AG04449 (cell line): ENCODE data around the gene MTF2.

Experiments
- CTCF ChIA-PET: fragments of 350-600 bp; formaldehyde crosslinking; extraction: SDS; loops from one replicate; lab custom pipeline; 2021; ENCODE audit warnings: antibody characterized with exemption; lab: Yijun Ruan, JAX
- POLR2A ChIA-PET: fragments of 400-600, 350-600 bp; formaldehyde crosslinking; extraction: SDS; loops from one replicate; lab custom pipeline; 2020; ENCODE audit warnings: antibody characterized with exemption, inconsistent platforms; lab: Yijun Ruan, JAX
- DNase-seq: peaks from one replicate; pipeline ENCODE4 v3.0.0-alpha.2; 2010; ENCODE audit warnings: low read depth, low spot score
- H3K4me3 ChIP-seq: 2 replicates; pipeline ENCODE4 v1.5.1; 2011; ENCODE audit warnings: low read depth, mild to moderate bottlenecking, control low read depth, low read length
- CTCF ChIP-seq: IDR thresholded peaks from one replicate; pipeline ENCODE4 v1.5.1; 2011; ENCODE audit warnings: mild to moderate bottlenecking, moderate library complexity, low read length, control low read depth, inconsistent platforms; ENCODE audit not compliant: insufficient read depth; ENCODE audit errors: missing control alignments

The MTF2 gene

GRCh38 chr1:93087532-93087931, 8.4 kb downstream of the MTF2 start:
- ChIA-PET CTCF (no interaction called here), POLR2A (no interaction called here)
- no peak overlapping the region for H3K4me3 ChIP-seq
- no peak for DNase-seq
- no peak for TF ChIP-seq CTCF

GRCh38 chr1:93093332-93094006, 14.4 kb downstream of the MTF2 start:
- H3K4me3 ChIP-seq, result no peak overlapping the region
- no peak for DNase-seq
- ChIA-PET CTCF (interaction anchor here (1.5 to 2.5 kb wide), 3 partner anchors 13 to 211 kb away, joined by 3 to 10 read pairs (median 5); partner anchors contain the start of gene MTF2), POLR2A (interaction anchor here (1.5 kb wide), 1 partner anchor 14 kb away, joined by 3 read pairs; the partner anchor contains the start of gene MTF2)
- no peak for TF ChIP-seq CTCF

GRCh38 chr1:93095804-93096585, 16.9 kb downstream of the MTF2 start:
- DNase-seq, result no peak
- no peak for TF ChIP-seq CTCF
- CTCF ChIA-PET, result no interaction called here
- no peak overlapping the region for H3K4me3 ChIP-seq
- POLR2A ChIA-PET, result no interaction called here

GRCh38 chr1:93102142-93102541, 23.1 kb downstream of the MTF2 start:
- CTCF ChIA-PET, result interaction anchor here (1.0 kb wide), 1 partner anchor 8 kb away, joined by 4 read pairs; no protein-coding TSS in a partner anchor
- no peak for TF ChIP-seq CTCF
- POLR2A ChIA-PET, result no interaction called here
- H3K4me3 ChIP-seq, result no peak overlapping the region
- DNase-seq, result no peak

- no peak for DNase-seq
- no peak for TF ChIP-seq CTCF
- POLR2A ChIA-PET, result no interaction called here
- CTCF ChIA-PET, result no interaction called here
- H3K4me3 ChIP-seq, result no peak overlapping the region
Observed at GRCh38 chr1:93106226-93106625, 27.1 kb downstream of the MTF2 start.

GRCh38 chr1:93107395-93107794, 28.3 kb downstream of the MTF2 start:
- DNase-seq, result no peak
- H3K4me3 ChIP-seq, result no peak overlapping the region
- ChIA-PET POLR2A (no interaction called here), CTCF (interaction anchor here (0.6 kb wide), 1 partner anchor 200 kb away, joined by 3 read pairs; no protein-coding TSS in a partner anchor)
- no peak for TF ChIP-seq CTCF
